ENCODE measurements around the gene TMEM18. TPM values are rescaled to one million over a fixed set of nuclear protein-coding genes. Genes with fewer than 3 reads are reported as not detected.

The TMEM18 gene
- total and polyA plus RNA-seq, 2 of the 13 experiments (the other 11 are each of a cell fraction or from before 2014, with no cell fraction given), result 45.9 to 49.4 TPM

GRCh38 chr2:676647-677055 lies 555 bp downstream of the TMEM18 start (continued):
- peak; percentile 0; the same call in 1 of the 2 replicates for TF ChIP-seq ARID5B (CRISPR knock-in tag; IDR thresholded peaks at IDR 0.05)
- peak; percentile 83 for TF ChIP-seq HNRNPL (IDR thresholded peaks at IDR 0.05; ENCODE audit: low read depth, low read length)
- no peak for TF ChIP-seq ZNF574 (CRISPR knock-in tag; IDR thresholded peaks at IDR 0.05)
- 0 out of 2 replicates have a peak, but pooled peaks have one; percentile 13 for TF ChIP-seq KDM5B (CRISPR knock-in tag; IDR thresholded peaks at IDR 0.05; ENCODE audit: borderline replicate concordance)
- peak; percentile 40 for TF ChIP-seq ZNF790 (CRISPR knock-in tag; IDR thresholded peaks at IDR 0.05; ENCODE audit: borderline replicate concordance)
- TF ChIP-seq TEF (CRISPR knock-in tag; IDR thresholded peaks at IDR 0.05), result no peak
- no peak for TF ChIP-seq ZNF20 (CRISPR knock-in tag; IDR thresholded peaks at IDR 0.05)
- peak; percentile 99 for TF ChIP-seq MXD4 (CRISPR knock-in tag; IDR thresholded peaks at IDR 0.05)
- no peak for TF ChIP-seq ZNF607 (CRISPR knock-in tag; IDR thresholded peaks at IDR 0.05; ENCODE audit: borderline replicate concordance)
- 0 out of 2 replicates have a peak, but pooled peaks have one; percentile 14 for TF ChIP-seq ZNF678 (CRISPR knock-in tag; IDR thresholded peaks at IDR 0.05)
- TF ChIP-seq SIN3A (IDR thresholded peaks at IDR 0.05; ENCODE audit: borderline replicate concordance, low read depth, low read length), result peak; percentile 91; the same call in 1 of the 2 replicates
- TF ChIP-seq KLF11 (CRISPR knock-in tag; IDR thresholded peaks at IDR 0.05), result no peak
- no peak for TF ChIP-seq POLR2AphosphoS5 (IDR thresholded peaks at IDR 0.05; ENCODE audit: low read depth, low read length)
- TF ChIP-seq ELF4 (CRISPR knock-in tag; IDR thresholded peaks at IDR 0.05; ENCODE audit: borderline replicate concordance), result no peak
- TF ChIP-seq ZNF121 (CRISPR knock-in tag; IDR thresholded peaks at IDR 0.05), result no peak
- no peak for TF ChIP-seq ZBTB7A (CRISPR knock-in tag; IDR thresholded peaks at IDR 0.05)
- no peak for TF ChIP-seq ZFYVE20 (CRISPR knock-in tag; IDR thresholded peaks at IDR 0.05; ENCODE audit: borderline replicate concordance, low read depth)
- TF ChIP-seq RCOR2 (CRISPR knock-in tag; IDR thresholded peaks at IDR 0.05), result no peak
- TF ChIP-seq SRSF4 (IDR thresholded peaks at IDR 0.05; ENCODE audit: low read depth, low read length, poor library complexity, severe bottlenecking), result no peak
- no peak for TF ChIP-seq CAMTA2 (CRISPR knock-in tag; IDR thresholded peaks at IDR 0.05; ENCODE audit: borderline replicate concordance)
- TF ChIP-seq HMG20B (CRISPR knock-in tag; conservative IDR thresholded peaks at IDR 0.05), result no peak
- no peak for TF ChIP-seq SATB2 (CRISPR knock-in tag; IDR thresholded peaks at IDR 0.05)
- no peak for TF ChIP-seq SYNCRIP (IDR thresholded peaks at IDR 0.05; ENCODE audit: insufficient read depth, low read depth, low read length)
- no peak for TF ChIP-seq HOXA5 (CRISPR knock-in tag; IDR thresholded peaks at IDR 0.05)
- TF ChIP-seq RBFOX2 (IDR thresholded peaks at IDR 0.05; ENCODE audit: low read depth, low read length), result peak; percentile 59

Data from HepG2 (cell line).